ENCODE measurements around the gene ZBTB11. TPM values are rescaled to one million over a fixed set of nuclear protein-coding genes. Genes with fewer than 3 reads are reported as not detected.

Gene ZBTB11
- total RNA-seq, 1 experiment from 2014 or later, result 20.4 TPM

DNA sequence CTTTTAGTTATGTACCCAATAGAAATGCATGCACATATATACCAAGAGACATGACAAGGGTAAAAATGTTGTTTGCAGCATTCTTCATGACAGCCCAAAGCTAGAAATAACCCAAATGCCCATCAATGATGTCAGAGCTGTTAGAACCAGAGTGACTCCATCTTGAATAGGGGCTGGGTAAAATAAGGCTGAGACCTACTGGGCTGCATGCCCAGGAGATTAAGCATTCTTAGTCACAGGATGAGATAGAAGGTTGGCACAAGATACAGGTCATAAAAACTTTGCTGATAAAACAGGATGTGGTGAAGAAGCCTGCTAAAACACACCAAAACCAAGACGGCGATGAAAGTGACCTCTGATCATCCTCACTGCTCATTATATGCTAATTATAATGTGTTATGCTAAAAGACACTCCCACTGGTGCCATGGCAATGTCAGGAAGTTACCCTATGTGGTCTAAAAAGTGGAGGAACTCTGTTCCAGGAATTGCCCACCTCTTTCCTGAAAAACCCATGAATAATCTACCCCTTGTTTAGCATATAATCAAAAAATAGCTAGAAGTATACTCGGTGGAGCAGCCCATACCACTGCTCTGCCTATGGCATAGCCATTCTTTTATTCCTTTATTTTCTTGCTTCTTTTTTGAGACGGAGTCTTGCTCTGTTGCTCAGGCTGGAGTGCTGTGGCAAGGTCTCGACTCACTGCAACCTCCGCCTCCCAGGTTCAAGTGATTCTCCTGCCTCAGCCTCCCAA, 32.9 kb downstream of the ZBTB11 start:
- H3K27me3 ChIP-seq (ENCODE audit: insufficient read depth, low read length), result no peaks in the 10 kb centered on the region
- H3K4me3 ChIP-seq (replicated peaks in 1 of 2; ENCODE audit: low read depth in 1 of 2, low read length in 2 of 2), result no peak overlapping the region
- peaks cover 0 to 14% of the 10 kb centered on the region in 2 experiments; a peak in 2 of 4 replicates for H3K4me1 ChIP-seq (ENCODE audit: control insufficient read depth in 1 of 2, insufficient read depth in 2 of 2, low read length in 2 of 2)
- DNase-seq (ENCODE audit: low read depth, low spot score), result peak; percentile 4
- H3K27ac ChIP-seq (ENCODE audit: low read depth, low read length), result no peak overlapping the region
- no peaks in the 10 kb centered on the region for H4K20me1 ChIP-seq (ENCODE audit: insufficient read depth)
- H3K9ac ChIP-seq (ENCODE audit: low read length), result no peak overlapping the region
- ATAC-seq, result peak; percentile 58
- peak overlapping the region; percentile 11; the same call in 1 of the 2 replicates for H3K4me2 ChIP-seq (ENCODE audit: low read length)
- no TSS peak for BruUV-seq (replicated peaks)
- RAD21 ChIA-PET (ENCODE audit: low non-redundant PET in 1 of 2, low total read pairs in 2 of 2, uncharacterized antibody in 2 of 2, unreplicated experiment in 2 of 2), result no interaction called here
- intact Hi-C loops (cut with micrococcal nuclease), result no loop called here
- TF ChIP-seq JUND (IDR thresholded peaks at IDR 0.05) (0 out of 2 replicates have a peak, but pooled peaks have one; percentile 26), ZNF274 (IDR thresholded peaks at IDR 0.05; ENCODE audit: low read depth, low read length) (no peak), CBX3 (IDR thresholded peaks at IDR 0.05; ENCODE audit: low read depth) (peak; percentile 35; the same call in 1 of the 2 replicates), FOSL1 (IDR thresholded peaks at IDR 0.05; ENCODE audit: low read depth) (peak; percentile 45; the same call in 1 of the 2 replicates), ELF1 (IDR thresholded peaks at IDR 0.05; ENCODE audit: borderline replicate concordance, low read depth) (no peak), YY1 (IDR thresholded peaks at IDR 0.05; ENCODE audit: extremely low read depth, insufficient replicate concordance, low read depth, low read length) (peak; percentile 40)
- H3K9me3 ChIP-seq (ENCODE audit: control insufficient read depth in 1 of 2, insufficient read depth in 1 of 2, low read depth in 1 of 2, low read length in 2 of 2), result no peaks in the 10 kb centered on the region
- H3K36me3 ChIP-seq (ENCODE audit: control insufficient read depth in 1 of 2, insufficient read depth in 2 of 2, low read length in 2 of 2), result no peaks in the 10 kb centered on the region; a peak in 1 of 4 replicates
- CTCF ChIA-PET, result no interaction called here
- no peaks in the 10 kb centered on the region for H3K9me2 ChIP-seq (ENCODE audit: insufficient read depth)
- H3K79me2 ChIP-seq (ENCODE audit: insufficient read depth, low read length), result no peaks in the 10 kb centered on the region
- POLR2A ChIA-PET, result no interaction called here
- H2AFZ ChIP-seq (ENCODE audit: low read depth, low read length, poor library complexity, severe bottlenecking), result no peak overlapping the region

GRCh38 chr3:101643009-101643844, 33.7 kb downstream of the ZBTB11 start:
- ChIA-PET CTCF (no interaction called here), POLR2A (no interaction called here), RAD21 (ENCODE audit: low non-redundant PET in 1 of 2, low total read pairs in 2 of 2, uncharacterized antibody in 2 of 2, unreplicated experiment in 2 of 2) (no interaction called here)
- H3K4me2 ChIP-seq (ENCODE audit: low read length), result no peak overlapping the region
- no peaks in the 10 kb centered on the region for H3K79me2 ChIP-seq (ENCODE audit: insufficient read depth, low read length)
- no peak overlapping the region for H2AFZ ChIP-seq (ENCODE audit: low read depth, low read length, poor library complexity, severe bottlenecking)
- H3K4me3 ChIP-seq (replicated peaks in 1 of 2; ENCODE audit: low read depth in 1 of 2, low read length in 2 of 2), result no peak overlapping the region
- no TSS peak for BruUV-seq (replicated peaks)
- H3K27ac ChIP-seq (ENCODE audit: low read depth, low read length), result no peak overlapping the region
- DNase-seq (ENCODE audit: low read depth, low spot score) (no peak), ATAC-seq (no peak)
- H3K36me3 ChIP-seq (ENCODE audit: control insufficient read depth in 1 of 2, insufficient read depth in 2 of 2, low read length in 2 of 2), result no peaks in the 10 kb centered on the region
- TF ChIP-seq CBX3 (IDR thresholded peaks at IDR 0.05; ENCODE audit: low read depth) (no peak), EGR1 (IDR thresholded peaks at IDR 0.05; ENCODE audit: low read depth) (no peak), JUND (IDR thresholded peaks at IDR 0.05) (no peak)
- TF ChIP-seq, protein P1, sequence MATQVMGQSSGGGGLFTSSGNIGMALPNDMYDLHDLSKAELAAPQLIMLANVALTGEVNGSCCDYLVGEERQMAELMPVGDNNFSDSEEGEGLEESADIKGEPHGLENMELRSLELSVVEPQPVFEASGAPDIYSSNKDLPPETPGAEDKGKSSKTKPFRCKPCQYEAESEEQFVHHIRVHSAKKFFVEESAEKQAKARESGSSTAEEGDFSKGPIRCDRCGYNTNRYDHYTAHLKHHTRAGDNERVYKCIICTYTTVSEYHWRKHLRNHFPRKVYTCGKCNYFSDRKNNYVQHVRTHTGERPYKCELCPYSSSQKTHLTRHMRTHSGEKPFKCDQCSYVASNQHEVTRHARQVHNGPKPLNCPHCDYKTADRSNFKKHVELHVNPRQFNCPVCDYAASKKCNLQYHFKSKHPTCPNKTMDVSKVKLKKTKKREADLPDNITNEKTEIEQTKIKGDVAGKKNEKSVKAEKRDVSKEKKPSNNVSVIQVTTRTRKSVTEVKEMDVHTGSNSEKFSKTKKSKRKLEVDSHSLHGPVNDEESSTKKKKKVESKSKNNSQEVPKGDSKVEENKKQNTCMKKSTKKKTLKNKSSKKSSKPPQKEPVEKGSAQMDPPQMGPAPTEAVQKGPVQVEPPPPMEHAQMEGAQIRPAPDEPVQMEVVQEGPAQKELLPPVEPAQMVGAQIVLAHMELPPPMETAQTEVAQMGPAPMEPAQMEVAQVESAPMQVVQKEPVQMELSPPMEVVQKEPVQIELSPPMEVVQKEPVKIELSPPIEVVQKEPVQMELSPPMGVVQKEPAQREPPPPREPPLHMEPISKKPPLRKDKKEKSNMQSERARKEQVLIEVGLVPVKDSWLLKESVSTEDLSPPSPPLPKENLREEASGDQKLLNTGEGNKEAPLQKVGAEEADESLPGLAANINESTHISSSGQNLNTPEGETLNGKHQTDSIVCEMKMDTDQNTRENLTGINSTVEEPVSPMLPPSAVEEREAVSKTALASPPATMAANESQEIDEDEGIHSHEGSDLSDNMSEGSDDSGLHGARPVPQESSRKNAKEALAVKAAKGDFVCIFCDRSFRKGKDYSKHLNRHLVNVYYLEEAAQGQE (IDR thresholded peaks at IDR 0.05; ENCODE audit: low read depth), result no peak
- no peaks in the 10 kb centered on the region for H3K27me3 ChIP-seq (ENCODE audit: insufficient read depth, low read length)
- no peaks in the 10 kb centered on the region for H4K20me1 ChIP-seq (ENCODE audit: insufficient read depth)
- intact Hi-C loops (cut with micrococcal nuclease), result no loop called here
- no peaks in the 10 kb centered on the region for H3K9me3 ChIP-seq (ENCODE audit: control insufficient read depth in 1 of 2, insufficient read depth in 1 of 2, low read depth in 1 of 2, low read length in 2 of 2)
- no peaks in the 10 kb centered on the region for H3K9me2 ChIP-seq (ENCODE audit: insufficient read depth)
- H3K9ac ChIP-seq (ENCODE audit: low read length), result no peak overlapping the region
- peaks cover 0 to 14% of the 10 kb centered on the region in 2 experiments; a peak in 2 of 4 replicates for H3K4me1 ChIP-seq (ENCODE audit: control insufficient read depth in 1 of 2, insufficient read depth in 2 of 2, low read length in 2 of 2)
